GM08714 (cell line): ENCODE data around the gene ZNF813.
"Not testable (repeated sequence)": the region's sequence is repeated elsewhere in the genome, so short reads cannot be mapped to it uniquely, and the experiment has no call there.

Source experiments
- H3K4me3 ChIP-seq: fragments of 200-500 bp; sonication (Bioruptor generic); 2 replicates; pipeline ENCODE4 v1.5.1; 2014; ENCODE audit warnings: mild to moderate bottlenecking, low read length, inconsistent platforms
- ZNF274 ChIP-seq: IDR thresholded peaks from 2 replicates; pipeline ENCODE4 v1.6.1; 2012; ENCODE audit warnings: mild to moderate bottlenecking, low read depth, low read length

ZNF813 gene

DNA sequence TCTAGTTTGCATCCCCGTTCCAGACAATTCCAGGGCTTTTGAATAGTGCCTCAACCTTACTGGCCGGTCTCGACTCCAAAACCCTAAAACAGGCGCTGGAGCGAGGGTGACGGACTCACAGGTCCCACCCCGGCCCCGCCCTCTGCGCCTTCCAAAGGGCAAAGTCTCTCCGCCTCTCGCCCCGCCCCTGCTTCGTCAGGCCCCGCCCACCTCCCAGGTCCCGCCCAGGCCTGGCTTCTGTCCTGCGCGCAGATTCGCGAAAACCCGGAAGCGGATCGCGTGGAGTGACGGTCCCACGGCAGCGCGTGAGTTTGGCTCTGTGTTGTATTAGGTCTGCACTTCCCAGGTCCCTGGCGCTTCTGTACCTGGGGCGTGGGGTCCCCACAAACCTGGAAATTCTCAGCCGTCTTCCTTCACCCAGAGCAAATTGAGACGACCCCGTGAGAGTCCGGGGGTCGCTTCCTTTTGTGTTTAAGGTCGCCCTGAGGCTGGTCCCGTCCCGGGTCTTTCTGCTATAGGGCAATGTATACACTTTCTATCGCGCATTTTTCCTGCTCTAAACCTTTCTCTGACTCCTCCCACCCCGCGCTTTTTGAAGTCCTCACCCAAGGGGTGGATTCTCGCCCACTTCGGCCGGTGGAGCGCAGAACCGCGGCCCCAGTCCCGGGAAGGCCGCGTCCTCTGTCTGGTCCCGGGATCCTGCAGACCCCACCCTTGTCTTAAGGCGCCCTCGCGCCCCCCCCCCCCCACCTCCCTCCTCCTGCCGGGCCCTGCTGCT, at the start of gene ZNF813:
Gene ZNF813, plus strand, starts transcription at position 249 of the 778 bp plus-strand sequence. CDS start 16,090 bp downstream, outside the sequence.
- no peak for TF ChIP-seq ZNF274
- peak within 1 kb of the TSS; percentile 89 for H3K4me3 ChIP-seq

DNA sequence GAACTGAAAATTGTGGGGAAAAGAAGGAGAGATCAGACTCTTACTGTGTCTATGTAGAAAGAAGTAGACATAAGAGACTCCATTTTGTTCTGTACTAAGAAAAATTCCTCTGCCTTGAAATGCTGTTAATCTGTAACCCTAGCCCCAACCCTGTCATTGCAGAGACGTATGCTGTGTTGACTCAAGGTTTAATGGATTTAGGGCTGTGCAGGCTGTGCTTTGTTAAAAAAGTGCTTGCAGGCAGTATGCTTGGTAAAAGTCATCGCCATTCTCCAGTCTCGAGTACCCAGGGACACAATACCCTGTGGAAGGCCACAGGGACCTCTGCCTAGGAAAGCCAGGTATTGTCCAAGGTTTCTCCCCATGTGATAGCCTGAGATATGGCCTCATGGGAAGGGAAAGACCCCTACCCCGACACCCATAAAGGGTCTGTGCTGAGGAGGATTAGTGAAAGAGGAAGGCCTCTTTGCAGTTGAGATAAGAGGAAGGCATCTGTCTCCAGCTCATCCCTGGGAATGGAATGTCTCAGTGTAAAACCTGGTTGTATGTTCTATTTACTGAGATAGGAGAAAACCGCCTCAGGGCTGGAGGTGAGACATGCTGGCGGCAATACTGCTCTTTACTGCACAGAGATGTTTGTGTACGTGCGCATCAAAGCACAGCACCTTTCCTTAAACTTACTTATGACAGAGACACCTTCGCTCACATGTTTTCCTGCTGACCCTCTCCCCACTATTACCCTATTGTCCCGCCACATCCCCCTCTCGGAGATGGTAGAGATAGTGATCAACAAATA, 46.8 kb upstream of the ZNF813 start:
- not testable (repeated sequence) for H3K4me3 ChIP-seq

DNA sequence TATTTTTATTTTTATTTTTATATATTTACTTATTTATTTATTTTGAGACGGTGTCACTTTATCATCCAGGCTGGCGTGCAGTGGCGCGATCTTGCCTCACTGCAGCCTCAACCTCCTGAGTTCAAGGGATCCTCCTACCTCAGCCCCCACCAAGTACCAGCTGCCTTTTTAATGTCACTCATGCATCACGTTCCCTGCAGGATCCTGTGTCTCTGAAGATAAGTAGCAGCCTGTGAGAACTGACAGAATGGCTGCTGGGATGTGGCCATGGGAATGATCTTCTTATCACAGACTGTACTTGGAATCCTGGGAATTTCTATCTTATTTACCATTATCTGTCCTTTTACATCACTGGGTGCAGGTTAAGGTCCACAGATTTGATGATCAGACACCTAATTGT, 45.0 kb upstream of the ZNF813 start:
- TF ChIP-seq ZNF274 = no peak
- no peak overlapping the region for H3K4me3 ChIP-seq

DNA sequence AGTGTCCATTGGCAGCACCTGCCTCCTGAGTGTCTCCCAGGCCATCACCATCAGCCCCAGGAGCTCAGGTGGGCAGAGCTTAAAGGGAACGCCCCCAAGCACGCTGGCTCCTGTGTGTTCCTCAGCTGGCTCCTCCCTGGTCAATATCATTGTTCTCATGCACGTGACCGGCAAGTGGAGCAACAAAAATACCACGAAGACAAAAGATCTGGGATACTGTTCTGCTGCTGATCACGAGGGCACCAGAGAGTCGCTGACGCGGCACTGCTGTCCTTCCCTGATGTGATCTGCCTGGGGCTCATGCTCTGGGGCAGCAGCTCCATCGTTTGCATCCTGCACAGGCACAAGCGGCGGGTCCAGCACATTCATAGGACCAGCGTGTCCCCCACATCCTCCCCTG, 44.5 kb upstream of the ZNF813 start:
- not testable (repeated sequence) for H3K4me3 ChIP-seq

DNA sequence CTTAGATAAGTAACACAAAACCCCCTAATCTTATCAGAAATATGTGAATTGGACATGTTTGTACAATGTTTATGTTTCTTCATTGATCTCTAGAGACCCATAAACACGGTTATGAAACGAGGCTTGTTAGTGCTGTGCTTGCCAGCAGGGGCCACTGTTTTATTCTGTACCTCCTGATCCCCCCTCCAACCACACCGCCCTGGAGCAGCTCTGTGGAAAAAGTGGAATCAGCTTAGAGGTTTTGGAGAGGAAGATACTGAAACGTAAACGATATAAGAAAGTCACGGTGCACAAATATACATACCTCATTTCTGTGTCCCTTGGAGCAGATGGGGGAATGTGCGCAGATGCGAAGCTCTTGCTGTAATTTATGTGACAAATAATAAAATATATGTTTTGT, 43.9 kb upstream of the ZNF813 start:
- not testable (repeated sequence) for H3K4me3 ChIP-seq

DNA sequence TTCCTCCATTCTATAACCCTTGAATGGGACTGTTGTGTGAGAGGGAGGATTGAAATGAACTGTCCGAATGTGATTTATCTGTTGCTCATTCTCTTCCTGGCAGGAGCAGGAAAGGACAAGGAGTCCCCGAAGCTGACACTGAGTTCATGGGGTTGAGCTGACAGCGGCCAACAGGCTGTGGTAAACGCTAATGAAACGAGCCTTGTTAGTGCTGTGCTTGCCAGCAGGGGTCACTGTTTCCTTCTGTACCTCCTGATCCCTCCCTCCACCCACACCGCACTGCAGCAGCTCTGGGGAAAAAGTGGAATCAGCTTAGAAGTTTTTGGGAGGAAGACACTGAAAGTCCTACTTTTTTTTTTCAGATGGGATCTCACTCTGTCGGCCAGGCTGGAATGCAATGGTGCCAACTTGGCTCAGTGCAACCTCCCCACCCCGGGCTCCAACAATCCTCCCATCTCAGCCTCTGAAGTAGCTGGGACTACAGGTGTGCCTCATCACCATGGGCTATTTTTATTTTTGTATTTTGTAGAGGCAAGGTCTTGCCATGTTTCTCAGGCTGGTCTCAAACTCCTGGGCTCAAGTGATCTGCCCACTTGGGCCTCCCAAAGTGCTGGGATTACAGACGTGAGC, 42.5 kb upstream of the ZNF813 start:
- TF ChIP-seq ZNF274 = no peak
- H3K4me3 ChIP-seq = no peak overlapping the region

DNA sequence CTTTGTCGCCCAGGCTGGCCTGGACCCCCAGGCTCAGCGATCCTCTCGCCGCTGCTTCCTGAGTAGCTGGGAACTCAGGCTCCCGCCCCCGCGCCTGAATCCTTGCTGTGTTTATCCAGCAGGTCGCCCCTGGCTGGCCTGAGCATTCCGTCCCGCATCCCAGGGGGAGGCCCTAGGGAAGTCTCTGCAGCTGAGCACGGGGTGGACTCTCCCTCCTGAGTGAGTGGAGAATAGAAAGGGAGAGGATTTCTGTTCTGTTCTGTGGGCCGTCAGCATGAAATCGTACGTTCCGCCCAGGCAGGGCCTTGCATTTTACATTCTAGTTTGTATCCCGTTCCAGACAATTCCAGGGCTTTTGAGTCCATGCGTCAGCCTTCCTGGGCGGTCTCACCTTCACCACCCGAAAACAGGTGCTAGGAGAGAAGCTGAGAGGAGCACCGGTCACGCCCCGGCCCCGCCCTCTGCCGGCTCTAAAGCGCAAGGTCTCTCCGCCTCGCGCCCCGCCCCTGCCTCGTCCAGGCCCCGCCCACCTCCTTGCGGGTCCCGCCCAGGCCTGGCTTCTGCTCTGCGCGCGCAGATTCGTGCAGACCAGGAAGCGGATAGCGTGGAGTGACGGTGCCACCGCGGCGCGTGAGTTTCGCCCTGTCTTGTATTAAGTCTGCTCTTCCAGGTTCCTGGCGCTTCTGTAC, 36.0 kb upstream of the ZNF813 start, which contains the start of gene ZNF761:
Gene ZNF761, plus strand, starts transcription at position 586 of the 689 bp plus-strand sequence. CDS start 15,285 bp downstream, outside the sequence.
- no peak for TF ChIP-seq ZNF274
- peak within 1 kb of the TSS; percentile 85 for H3K4me3 ChIP-seq

DNA sequence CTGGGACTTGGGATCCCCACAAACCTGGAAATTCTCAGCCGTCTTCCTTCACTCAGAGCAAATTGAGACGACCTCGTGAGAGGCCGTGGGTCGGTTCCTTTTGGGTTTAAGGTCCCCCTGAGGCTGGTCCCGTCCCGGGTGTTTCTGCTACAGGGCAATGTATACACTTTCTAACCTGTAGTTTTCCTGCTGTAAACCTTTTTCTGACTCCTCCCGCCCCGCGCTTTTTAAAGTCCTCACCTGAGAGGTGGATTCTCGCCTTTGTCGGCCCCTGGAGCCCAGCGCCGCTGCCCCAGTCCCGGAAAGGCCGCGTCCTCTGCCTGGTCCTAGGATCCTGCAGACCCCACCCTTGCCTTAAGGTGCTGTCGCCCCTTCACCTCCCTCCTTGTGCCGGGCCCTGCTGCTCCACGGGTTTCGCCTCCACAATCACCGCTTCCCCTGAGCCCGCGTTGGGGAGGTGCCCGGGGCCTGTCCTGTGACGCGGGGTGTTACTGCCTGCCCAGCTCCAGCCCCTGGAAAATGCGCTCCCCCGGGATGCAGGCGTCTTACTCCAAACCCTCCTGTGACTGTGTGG, 35.4 kb upstream of the ZNF813 start:
- no peak for TF ChIP-seq ZNF274
- peak overlapping the region; percentile 85 for H3K4me3 ChIP-seq

DNA sequence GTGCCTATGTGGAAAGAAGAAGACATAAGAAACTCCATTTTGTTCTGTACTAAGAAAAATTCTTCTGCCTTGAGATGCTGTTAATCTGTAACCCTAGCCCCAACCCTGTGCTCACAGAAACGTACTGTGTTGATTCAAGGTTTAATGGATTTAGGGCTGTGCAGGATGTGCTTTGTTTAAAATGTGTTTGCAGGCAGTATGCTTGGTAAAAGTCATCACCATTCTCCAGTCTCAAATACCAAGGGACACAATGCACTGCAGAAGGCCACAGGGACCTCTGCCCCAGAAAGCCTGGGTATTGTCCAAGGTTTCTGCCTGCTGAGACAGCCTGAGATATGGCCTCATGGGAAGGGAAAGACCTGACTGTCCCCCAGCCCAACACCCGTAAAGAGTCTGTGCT, 23.7 kb upstream of the ZNF813 start:
- H3K4me3 ChIP-seq = not testable (repeated sequence)

DNA sequence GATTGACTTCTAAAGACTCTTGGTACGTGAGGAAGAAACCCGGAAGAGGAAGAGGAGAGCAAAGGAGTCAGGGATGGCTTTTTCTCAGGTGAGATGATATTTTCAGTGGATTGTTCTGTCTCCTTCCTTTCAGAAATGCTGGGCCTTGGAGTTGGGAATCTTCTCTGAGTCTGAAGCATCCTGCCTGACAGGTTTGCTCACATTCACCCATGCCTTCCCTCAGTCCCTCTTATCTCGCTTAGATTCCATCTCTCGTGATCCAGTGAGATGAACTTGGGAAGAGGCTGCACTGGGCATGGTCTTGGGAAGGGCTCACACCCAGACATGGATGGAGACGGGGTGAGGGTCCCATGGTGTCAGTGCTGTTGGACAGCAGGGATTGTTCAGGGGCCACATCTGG, 20.3 kb upstream of the ZNF813 start:
- H3K4me3 ChIP-seq = not testable (repeated sequence)

DNA sequence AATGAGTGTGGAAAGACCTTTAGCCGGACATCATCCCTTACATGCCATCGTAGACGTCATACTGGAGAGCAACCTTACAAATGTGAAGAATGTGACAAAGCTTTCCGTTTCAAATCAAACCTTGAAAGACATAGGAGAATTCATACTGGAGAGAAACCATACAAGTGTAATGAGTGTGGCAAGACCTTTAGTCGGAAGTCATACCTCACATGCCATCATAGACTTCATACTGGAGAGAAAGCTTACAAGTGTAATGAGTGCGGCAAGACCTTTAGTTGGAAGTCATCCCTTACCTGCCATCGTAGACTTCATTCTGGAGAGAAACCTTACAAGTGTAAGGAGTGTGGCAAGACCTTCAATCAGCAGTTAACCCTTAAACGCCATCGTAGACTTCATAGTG, 11.7 kb upstream of the ZNF813 start:
- TF ChIP-seq ZNF274 = peak; percentile 58
- no peak overlapping the region for H3K4me3 ChIP-seq

DNA sequence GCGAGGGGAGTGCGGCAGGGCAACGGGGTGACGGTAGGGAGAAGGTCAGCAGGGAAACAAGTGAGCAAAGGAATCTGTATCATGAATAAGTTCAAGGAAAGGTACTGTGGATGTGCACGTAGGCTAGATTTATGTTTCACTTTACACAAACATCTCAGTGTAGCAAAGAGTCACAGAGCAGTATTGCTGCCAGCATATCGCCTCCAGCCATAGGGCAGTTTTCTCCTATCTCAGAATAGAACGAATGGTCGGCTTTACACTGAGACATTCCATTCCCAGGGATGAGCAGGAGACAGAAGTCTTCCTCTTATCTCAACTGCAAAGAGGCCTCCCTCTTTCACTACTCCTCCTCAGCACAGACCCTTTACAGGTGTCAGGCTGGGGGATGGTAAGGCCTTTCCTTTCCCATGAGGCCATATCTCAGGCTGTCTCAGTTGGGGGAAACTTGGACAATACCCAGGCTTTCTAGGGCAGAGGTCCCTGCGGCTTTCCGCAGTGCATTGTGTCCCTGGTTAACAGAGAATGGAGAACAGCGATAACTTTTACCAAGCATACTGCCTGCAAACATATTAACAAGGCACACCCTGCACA, 7.3 kb upstream of the ZNF813 start:
- H3K4me3 ChIP-seq = not testable (repeated sequence)

DNA sequence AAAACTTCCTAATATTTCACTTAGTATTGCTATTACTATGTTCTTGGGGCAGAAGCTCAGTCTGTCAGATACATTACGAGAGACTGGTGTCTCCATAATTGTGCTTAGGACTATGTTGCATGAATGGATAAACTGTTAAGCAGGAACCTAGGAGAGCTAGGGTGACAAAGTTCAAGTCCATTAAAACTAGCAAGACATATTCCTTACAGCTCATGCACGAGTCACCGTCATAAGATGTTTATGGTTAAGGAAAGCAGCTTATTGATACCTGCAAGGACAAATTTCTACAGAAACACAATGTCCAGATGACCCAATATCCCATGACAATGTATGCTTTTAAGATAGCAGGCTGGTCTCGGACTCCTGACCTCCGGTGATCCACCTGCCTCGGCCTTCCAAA, 5.7 kb upstream of the ZNF813 start:
- no peak for TF ChIP-seq ZNF274
- H3K4me3 ChIP-seq = no peak overlapping the region

DNA sequence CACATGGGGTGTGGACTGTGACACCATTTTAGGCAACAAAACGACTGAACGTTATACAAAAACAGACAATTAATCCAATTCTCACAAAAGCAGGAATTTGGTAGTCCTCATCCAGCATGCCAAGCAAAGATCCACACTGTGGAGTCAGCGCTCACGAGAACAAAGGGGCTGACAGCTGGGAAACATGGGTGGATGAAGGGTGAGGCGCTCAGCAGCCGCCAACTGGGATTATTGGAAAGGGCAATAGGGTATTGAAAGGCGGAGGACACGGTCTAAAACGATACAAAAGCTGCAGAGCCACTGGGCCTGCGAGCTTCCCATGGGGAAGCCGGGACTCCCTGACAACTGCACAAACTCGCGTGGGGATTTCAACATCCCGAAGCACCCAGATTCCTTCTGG, 4.7 kb upstream of the ZNF813 start:
- TF ChIP-seq ZNF274 = no peak
- H3K4me3 ChIP-seq = no peak overlapping the region

DNA sequence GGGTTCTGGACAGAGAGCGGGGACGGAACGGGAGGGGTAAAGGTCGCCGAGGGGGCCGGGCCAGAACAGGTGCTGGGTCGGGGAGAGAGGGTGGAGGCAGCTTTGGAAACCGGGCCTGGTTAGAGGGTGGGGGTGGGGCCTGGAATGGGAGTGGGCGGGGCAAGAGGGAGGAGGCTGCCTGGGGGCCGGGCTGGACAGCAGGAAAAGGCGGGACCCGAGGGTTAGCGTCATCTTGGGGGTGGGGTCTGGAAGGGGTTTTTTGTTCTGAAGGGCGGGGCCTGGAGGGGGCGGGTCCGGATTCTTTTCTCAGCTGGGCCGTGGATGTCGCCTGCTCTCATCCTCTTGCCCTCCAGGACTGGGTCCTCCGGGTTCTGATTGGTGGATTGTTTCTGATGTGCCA, 4.3 kb upstream of the ZNF813 start:
- no peak for TF ChIP-seq ZNF274
- H3K4me3 ChIP-seq = no peak overlapping the region
